GM18498 (cell line): ENCODE measurements around the gene SH3PXD2A.
"Not testable (repeated sequence)": the region's sequence is repeated elsewhere in the genome, so short reads cannot be mapped to it uniquely, and the experiment has no call there.

Experiments used
- ATAC-seq: cut with Tn5 transposase; IDR thresholded peaks from one replicate; pipeline ENCODE4 v1.9.1; 2021; ENCODE audit warnings: mild to moderate bottlenecking, moderate library complexity; ENCODE audit not compliant: unreplicated experiment

The SH3PXD2A gene

GRCh38 chr10:103632871-103633270, 222.5 kb downstream of the SH3PXD2A start:
- ATAC-seq = not testable (repeated sequence)

DNA sequence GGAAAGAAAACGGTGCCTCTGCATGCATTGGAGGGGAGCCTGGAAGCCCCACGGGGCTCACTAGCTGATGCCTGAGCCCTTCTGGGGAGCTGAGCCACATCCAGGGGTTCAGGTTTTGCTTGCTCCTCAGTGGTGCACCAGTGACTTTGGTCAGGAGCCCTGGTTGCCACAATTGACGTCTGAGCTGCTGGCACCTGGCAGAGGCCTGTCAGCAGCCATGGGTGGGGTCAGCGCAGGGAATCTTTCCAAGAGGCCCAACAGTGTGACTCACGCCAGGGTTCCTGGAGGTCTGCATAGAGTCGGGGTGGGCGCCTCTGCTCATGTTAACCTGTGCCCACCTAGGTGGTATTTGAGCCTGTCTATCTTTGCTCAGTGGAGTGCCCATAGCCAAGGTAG, 223.1 kb downstream of the SH3PXD2A start:
- no peak for ATAC-seq

GRCh38 chr10:103630156-103630555, 225.2 kb downstream of the SH3PXD2A start:
- no peak for ATAC-seq

DNA sequence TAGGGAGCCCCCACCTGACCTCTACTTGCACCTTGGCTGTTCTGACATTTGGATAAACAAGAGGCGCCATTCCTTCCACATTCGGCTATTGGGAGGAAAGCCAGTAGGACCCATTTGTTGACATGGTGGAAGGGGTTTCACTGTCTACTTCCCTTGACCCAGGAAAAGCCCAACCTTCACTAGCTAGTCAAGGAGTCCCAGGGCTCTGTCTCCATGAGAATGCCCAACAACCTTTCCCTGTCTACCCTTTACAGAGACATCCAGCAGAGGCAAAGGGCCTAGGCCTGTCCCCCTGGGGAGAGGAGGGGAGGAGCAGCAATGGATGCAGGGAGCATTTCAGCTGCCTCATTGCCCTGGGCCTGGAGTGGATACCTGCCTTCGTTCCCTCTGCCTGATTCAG, 225.8 kb downstream of the SH3PXD2A start:
- ATAC-seq = no peak

DNA sequence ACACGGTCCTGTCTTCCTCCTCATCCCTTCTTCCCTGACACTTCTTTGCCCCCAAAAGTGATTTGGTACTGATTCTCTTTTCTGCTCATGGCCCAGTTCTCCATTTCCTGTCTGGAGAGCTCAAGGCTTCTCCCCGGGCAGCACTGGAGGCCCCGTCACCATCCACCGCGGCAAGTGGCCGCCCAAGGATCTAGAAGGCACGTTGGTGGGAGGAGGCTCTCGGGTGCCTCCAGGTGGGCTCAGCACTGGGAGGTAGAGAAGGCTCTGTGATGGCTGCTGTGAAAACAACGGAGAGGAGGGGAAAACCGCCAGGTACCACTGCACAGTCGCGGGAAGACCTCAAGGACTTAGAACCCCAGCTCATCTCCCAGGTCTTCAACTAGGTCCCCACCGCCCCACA, 227.5 kb downstream of the SH3PXD2A start:
- ATAC-seq = no peak

DNA sequence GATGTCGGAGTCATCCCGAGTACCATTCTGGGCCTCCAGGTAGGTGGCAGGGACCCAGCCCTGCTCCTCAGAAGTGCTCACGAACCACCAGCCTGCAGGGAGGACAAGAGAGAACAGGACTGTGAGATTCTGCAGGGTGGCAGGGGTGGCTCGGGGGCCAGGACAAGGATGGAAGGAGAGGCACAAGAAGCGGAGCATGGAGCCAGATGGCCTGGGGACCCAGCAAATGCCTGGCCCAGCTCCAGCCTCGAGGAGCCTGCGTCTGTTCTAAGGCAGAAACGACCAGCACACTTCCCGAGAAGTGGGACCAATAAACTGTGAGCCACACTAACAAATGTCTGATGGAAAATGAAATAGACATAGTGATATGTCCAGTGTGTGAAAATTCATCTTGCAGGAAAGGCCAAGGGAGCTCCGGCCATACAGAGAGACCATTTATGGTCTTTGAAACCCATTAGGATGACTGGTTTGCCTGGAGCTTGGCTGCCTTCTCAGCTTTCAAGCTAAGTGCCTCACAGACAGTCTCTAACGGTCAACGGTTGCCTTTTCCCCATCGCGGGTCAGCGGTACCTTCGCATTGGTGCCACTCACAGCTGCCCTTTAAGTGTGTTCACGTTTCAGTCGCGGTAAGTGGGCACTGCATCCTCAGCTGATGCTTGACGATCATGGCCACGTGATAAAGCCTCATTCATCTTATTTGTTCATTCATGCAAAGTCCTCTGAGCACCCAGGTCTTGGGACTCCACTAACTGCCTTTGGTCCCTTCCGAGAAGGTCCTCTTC, 228.1 kb downstream of the SH3PXD2A start:
- no peak for ATAC-seq

GRCh38 chr10:103626178-103626577, 229.2 kb downstream of the SH3PXD2A start:
- ATAC-seq = no peak

- ATAC-seq = no peak
Measured at GRCh38 chr10:103622935-103623574, 232.3 kb downstream of the SH3PXD2A start.

- ATAC-seq = no peak
Measured at GRCh38 chr10:103622286-103622685, 233.1 kb downstream of the SH3PXD2A start.

DNA sequence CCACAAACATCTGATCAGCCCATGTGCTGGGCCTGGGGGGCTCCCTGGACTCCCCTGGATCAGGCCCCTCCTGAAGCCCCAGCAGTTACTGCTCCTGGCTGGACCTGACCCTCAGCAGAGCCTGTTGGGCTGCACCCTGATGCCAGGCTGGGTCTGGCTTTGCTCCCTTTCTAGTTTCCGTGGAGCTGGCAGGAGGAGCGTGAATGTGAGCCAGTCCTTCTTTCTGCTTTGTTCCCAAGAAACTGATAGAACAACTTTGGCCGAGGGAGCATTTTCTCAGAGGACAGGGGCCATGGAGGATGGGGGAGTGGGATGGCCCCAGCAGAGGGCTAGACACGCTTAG, 233.6 kb downstream of the SH3PXD2A start:
- no peak for ATAC-seq

DNA sequence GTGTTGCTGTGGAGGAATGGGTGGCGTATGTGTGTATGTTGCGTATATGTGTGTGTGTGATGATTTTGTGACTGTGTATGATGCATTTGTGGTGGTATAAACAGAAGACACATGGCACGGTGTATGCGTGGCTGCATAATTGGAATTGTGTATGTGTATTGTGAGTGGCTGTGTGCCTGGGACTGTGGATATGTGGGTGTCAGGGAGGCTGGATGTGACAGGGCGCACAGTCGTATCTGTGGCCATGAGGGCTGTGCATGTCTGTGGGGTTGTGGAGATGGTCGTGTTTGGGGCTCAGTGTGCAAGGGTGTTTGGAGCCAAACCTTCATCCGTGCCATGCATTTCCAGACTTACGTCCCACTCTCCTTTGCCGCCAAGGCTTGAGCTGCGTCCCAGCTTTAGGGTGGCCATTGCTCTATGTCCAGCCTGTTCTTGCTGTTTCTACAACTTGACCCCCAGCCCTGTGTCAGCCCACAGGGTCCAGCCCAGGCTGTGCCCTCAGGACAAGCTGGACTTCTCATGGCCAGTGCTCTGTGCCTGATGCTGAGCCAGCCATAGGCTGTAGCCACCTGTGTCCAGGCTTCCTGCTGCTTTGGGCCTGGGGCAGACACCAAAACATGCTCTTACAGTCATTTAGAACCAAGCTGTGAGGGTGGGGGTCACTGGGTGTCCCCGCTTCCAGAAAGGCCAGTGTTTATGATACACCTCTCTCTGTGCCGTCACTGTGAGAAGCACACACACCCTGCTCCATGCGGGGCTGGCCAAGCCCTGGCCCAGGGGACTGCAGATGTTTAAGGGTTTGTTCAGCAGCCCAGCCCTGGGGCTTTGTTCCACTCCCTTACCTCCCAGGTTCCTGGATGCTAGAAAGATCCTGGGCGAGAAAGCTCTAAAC, 234.2 kb downstream of the SH3PXD2A start:
- ATAC-seq = no peak

- ATAC-seq = no peak
Measured at GRCh38 chr10:103620352-103620740, 235.0 kb downstream of the SH3PXD2A start.

- no peak for ATAC-seq
Measured at GRCh38 chr10:103619424-103620351, 235.7 kb downstream of the SH3PXD2A start.

GRCh38 chr10:103618575-103619423, 236.6 kb downstream of the SH3PXD2A start:
- no peak for ATAC-seq

GRCh38 chr10:103617602-103618385, 237.6 kb downstream of the SH3PXD2A start:
- ATAC-seq = no peak

- no peak for ATAC-seq
Measured at GRCh38 chr10:103616705-103617601, 238.4 kb downstream of the SH3PXD2A start.

GRCh38 chr10:103614306-103615158, 240.8 kb downstream of the SH3PXD2A start:
- ATAC-seq = no peak
